Measurements from ENCODE around the gene SCD5. TPM values are rescaled to one million over a fixed set of nuclear protein-coding genes. Genes with fewer than 3 reads are reported as not detected.

The SCD5 gene
- total and polyA plus RNA-seq, 2 experiments from 2014 or later, result 0.79 to 1.6 TPM

DNA sequence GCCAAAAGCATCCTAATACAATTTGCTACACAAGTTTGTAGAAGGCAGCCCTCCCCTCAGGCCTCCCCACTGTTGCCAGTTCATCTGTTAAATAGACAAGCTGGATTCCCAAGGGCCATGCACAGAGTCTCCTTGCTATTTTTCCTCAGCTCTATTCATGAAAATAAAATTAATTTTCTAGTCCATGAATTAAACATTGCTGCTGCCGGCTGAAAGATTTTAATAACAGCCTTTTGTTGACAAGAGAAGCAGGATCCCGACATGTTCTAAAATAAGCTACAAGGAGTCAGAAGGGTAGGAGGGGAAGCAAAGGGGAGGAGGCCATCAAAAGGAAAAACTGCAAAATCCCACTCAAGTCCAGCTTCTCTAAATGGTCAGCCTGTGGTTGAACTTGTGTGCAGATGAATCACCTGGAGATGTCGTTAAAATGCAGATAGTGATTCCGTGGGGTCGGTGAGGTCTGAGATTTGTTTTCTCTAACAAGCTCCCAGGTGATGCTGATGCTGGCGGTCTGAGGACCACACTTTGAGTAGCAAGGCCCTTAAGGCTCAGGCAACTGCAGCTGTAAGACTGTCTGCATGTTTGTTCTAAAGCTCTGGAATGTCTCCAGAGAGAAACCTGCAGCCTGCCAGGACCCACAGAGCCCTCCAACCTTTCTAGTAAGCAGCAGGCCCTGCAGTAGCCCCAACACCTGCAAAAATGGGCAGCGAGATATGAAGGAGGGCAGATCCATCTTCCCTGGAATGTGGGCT, 9.4 kb downstream of the SCD5 start:
- Histone ChIP-seq H3K27ac (ENCODE audit: low read depth) (no peak overlapping the region), H3K27me3 (ENCODE audit: insufficient read depth) (peaks cover 100% of the 10 kb centered on the region), H3K79me2 (replicated peaks; ENCODE audit: insufficient read depth) (no peaks in the 10 kb centered on the region), H3K4me2 (no peak overlapping the region), H3K4me1 (ENCODE audit: insufficient read depth) (peaks cover 23% of the 10 kb centered on the region), H3K9me2 (ENCODE audit: insufficient read depth) (no peaks in the 10 kb centered on the region), H2AFZ (no peak overlapping the region), H3F3A (replicated peaks; ENCODE audit: low read depth) (no peaks in the 10 kb centered on the region), H3K36me3 (ENCODE audit: insufficient read depth) (no peaks in the 10 kb centered on the region), H3K4me3 (no peak overlapping the region), H4K20me1 (replicated peaks; ENCODE audit: insufficient read depth) (peaks cover 25% of the 10 kb centered on the region)
- Mint-ChIP-seq H3K9me3 (no peaks in the 10 kb centered on the region; the same call in 2 of the 3 replicates), H3K4me3 (no peak overlapping the region), H3K27ac (no peak overlapping the region), H3K27me3 (ENCODE audit: insufficient read depth, low read depth, poor library complexity) (peaks cover 100% of the 10 kb centered on the region), H3K4me1 (peaks cover 18% of the 10 kb centered on the region), H3K36me3 (ENCODE audit: low read depth) (0 out of 3 replicates have a peak, but pooled peaks cover 3% of the 10 kb centered on the region)
- ATAC-seq (no peak), DNase-seq (ENCODE audit: low spot score) (peak; percentile 24)
- no peak for TF ChIP-seq ZNF331 (CRISPR knock-in tag; IDR thresholded peaks at IDR 0.05; ENCODE audit: low read depth)
- no peak for TF ChIP-seq POLR2AphosphoS5 (IDR thresholded peaks at IDR 0.05; ENCODE audit: low read depth)
- no peak for TF ChIP-seq EZH2 (IDR thresholded peaks at IDR 0.05; ENCODE audit: low read depth, unreplicated experiment)
- no peak for TF ChIP-seq STAT1 (IDR thresholded peaks at IDR 0.05; ENCODE audit: unreplicated experiment)
- no peak for TF ChIP-seq EZH2phosphoT487 (IDR thresholded peaks at IDR 0.05; ENCODE audit: unreplicated experiment)
- TF ChIP-seq, protein P1, sequence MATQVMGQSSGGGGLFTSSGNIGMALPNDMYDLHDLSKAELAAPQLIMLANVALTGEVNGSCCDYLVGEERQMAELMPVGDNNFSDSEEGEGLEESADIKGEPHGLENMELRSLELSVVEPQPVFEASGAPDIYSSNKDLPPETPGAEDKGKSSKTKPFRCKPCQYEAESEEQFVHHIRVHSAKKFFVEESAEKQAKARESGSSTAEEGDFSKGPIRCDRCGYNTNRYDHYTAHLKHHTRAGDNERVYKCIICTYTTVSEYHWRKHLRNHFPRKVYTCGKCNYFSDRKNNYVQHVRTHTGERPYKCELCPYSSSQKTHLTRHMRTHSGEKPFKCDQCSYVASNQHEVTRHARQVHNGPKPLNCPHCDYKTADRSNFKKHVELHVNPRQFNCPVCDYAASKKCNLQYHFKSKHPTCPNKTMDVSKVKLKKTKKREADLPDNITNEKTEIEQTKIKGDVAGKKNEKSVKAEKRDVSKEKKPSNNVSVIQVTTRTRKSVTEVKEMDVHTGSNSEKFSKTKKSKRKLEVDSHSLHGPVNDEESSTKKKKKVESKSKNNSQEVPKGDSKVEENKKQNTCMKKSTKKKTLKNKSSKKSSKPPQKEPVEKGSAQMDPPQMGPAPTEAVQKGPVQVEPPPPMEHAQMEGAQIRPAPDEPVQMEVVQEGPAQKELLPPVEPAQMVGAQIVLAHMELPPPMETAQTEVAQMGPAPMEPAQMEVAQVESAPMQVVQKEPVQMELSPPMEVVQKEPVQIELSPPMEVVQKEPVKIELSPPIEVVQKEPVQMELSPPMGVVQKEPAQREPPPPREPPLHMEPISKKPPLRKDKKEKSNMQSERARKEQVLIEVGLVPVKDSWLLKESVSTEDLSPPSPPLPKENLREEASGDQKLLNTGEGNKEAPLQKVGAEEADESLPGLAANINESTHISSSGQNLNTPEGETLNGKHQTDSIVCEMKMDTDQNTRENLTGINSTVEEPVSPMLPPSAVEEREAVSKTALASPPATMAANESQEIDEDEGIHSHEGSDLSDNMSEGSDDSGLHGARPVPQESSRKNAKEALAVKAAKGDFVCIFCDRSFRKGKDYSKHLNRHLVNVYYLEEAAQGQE (IDR thresholded peaks at IDR 0.05; ENCODE audit: unreplicated experiment), result no peak
- TF ChIP-seq, protein P2, sequence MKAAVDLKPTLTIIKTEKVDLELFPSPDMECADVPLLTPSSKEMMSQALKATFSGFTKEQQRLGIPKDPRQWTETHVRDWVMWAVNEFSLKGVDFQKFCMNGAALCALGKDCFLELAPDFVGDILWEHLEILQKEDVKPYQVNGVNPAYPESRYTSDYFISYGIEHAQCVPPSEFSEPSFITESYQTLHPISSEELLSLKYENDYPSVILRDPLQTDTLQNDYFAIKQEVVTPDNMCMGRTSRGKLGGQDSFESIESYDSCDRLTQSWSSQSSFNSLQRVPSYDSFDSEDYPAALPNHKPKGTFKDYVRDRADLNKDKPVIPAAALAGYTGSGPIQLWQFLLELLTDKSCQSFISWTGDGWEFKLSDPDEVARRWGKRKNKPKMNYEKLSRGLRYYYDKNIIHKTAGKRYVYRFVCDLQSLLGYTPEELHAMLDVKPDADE (IDR thresholded peaks at IDR 0.05), result no peak
- no peak for TF ChIP-seq ZNF114 (CRISPR knock-in tag; IDR thresholded peaks at IDR 0.05)
- no peak for TF ChIP-seq CREB1 (CRISPR knock-in tag; IDR thresholded peaks at IDR 0.05; ENCODE audit: low read depth)
- TF ChIP-seq NANOG (IDR thresholded peaks at IDR 0.05; ENCODE audit: borderline replicate concordance), result no peak
- no peak for TF ChIP-seq JUNB (IDR thresholded peaks at IDR 0.05; ENCODE audit: unreplicated experiment)
- TF ChIP-seq, protein P3, sequence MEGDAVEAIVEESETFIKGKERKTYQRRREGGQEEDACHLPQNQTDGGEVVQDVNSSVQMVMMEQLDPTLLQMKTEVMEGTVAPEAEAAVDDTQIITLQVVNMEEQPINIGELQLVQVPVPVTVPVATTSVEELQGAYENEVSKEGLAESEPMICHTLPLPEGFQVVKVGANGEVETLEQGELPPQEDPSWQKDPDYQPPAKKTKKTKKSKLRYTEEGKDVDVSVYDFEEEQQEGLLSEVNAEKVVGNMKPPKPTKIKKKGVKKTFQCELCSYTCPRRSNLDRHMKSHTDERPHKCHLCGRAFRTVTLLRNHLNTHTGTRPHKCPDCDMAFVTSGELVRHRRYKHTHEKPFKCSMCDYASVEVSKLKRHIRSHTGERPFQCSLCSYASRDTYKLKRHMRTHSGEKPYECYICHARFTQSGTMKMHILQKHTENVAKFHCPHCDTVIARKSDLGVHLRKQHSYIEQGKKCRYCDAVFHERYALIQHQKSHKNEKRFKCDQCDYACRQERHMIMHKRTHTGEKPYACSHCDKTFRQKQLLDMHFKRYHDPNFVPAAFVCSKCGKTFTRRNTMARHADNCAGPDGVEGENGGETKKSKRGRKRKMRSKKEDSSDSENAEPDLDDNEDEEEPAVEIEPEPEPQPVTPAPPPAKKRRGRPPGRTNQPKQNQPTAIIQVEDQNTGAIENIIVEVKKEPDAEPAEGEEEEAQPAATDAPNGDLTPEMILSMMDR (conservative IDR thresholded peaks at IDR 0.05; ENCODE audit: low read depth in 2 of 2), result no peak
- TF ChIP-seq, protein P4, sequence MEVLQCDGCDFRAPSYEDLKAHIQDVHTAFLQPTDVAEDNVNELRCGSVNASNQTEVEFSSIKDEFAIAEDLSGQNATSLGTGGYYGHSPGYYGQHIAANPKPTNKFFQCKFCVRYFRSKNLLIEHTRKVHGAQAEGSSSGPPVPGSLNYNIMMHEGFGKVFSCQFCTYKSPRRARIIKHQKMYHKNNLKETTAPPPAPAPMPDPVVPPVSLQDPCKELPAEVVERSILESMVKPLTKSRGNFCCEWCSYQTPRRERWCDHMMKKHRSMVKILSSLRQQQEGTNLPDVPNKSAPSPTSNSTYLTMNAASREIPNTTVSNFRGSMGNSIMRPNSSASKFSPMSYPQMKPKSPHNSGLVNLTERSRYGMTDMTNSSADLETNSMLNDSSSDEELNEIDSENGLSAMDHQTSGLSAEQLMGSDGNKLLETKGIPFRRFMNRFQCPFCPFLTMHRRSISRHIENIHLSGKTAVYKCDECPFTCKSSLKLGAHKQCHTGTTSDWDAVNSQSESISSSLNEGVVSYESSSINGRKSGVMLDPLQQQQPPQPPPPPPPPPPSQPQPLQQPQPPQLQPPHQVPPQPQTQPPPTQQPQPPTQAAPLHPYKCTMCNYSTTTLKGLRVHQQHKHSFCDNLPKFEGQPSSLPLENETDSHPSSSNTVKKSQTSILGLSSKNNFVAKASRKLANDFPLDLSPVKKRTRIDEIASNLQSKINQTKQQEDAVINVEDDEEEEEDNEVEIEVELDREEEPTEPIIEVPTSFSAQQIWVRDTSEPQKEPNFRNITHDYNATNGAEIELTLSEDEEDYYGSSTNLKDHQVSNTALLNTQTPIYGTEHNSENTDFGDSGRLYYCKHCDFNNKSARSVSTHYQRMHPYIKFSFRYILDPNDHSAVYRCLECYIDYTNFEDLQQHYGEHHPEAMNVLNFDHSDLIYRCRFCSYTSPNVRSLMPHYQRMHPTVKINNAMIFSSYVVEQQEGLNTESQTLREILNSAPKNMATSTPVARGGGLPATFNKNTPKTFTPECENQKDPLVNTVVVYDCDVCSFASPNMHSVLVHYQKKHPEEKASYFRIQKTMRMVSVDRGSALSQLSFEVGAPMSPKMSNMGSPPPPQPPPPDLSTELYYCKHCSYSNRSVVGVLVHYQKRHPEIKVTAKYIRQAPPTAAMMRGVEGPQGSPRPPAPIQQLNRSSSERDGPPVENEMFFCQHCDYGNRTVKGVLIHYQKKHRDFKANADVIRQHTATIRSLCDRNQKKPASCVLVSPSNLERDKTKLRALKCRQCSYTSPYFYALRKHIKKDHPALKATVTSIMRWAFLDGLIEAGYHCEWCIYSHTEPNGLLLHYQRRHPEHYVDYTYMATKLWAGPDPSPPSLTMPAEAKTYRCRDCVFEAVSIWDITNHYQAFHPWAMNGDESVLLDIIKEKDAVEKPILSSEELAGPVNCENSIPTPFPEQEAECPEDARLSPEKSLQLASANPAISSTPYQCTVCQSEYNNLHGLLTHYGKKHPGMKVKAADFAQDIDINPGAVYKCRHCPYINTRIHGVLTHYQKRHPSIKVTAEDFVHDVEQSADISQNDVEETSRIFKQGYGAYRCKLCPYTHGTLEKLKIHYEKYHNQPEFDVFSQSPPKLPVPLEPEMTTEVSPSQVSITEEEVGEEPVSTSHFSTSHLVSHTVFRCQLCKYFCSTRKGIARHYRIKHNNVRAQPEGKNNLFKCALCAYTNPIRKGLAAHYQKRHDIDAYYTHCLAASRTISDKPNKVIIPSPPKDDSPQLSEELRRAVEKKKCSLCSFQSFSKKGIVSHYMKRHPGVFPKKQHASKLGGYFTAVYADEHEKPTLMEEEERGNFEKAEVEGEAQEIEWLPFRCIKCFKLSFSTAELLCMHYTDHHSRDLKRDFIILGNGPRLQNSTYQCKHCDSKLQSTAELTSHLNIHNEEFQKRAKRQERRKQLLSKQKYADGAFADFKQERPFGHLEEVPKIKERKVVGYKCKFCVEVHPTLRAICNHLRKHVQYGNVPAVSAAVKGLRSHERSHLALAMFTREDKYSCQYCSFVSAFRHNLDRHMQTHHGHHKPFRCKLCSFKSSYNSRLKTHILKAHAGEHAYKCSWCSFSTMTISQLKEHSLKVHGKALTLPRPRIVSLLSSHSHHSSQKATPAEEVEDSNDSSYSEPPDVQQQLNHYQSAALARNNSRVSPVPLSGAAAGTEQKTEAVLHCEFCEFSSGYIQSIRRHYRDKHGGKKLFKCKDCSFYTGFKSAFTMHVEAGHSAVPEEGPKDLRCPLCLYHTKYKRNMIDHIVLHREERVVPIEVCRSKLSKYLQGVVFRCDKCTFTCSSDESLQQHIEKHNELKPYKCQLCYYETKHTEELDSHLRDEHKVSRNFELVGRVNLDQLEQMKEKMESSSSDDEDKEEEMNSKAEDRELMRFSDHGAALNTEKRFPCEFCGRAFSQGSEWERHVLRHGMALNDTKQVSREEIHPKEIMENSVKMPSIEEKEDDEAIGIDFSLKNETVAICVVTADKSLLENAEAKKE (CRISPR knock-in tag; IDR thresholded peaks at IDR 0.05), result no peak

Data from GM23338 (cell line).